ENCODE measurements around the gene METAP1D. TPM values are rescaled to one million over a fixed set of nuclear protein-coding genes. Genes with fewer than 3 reads are reported as not detected.

METAP1D gene
- total and polyA plus RNA-seq, 4 donors: 3.3 to 7.1 (median 4.4) TPM

GRCh38 chr2:172086241-172087206 is 86.8 kb downstream of the METAP1D start:
- TF ChIP-seq, protein P1, sequence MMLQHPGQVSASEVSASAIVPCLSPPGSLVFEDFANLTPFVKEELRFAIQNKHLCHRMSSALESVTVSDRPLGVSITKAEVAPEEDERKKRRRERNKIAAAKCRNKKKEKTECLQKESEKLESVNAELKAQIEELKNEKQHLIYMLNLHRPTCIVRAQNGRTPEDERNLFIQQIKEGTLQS (IDR thresholded peaks at IDR 0.05): no peak
- TF ChIP-seq CTCF (IDR thresholded peaks at IDR 0.05; ENCODE audit: low read depth, low read length, missing input control) (peak; percentile 5), HNF4G (IDR thresholded peaks at IDR 0.05) (no peak), FOXA1 (IDR thresholded peaks at IDR 0.05) (no peak), HNF4A (conservative IDR thresholded peaks at IDR 0.05) (no peak), MAX (IDR thresholded peaks at IDR 0.05) (no peak), GABPA (IDR thresholded peaks at IDR 0.05 in 1 of 2, conservative IDR thresholded peaks at IDR 0.05 in 1 of 2) (no peak)
- no peak for DNase-seq (ENCODE audit: low spot score)
- H3K4me3 ChIP-seq (ENCODE audit: low read depth in 1 of 3, low read length in 3 of 3): no peak overlapping the region

DNA sequence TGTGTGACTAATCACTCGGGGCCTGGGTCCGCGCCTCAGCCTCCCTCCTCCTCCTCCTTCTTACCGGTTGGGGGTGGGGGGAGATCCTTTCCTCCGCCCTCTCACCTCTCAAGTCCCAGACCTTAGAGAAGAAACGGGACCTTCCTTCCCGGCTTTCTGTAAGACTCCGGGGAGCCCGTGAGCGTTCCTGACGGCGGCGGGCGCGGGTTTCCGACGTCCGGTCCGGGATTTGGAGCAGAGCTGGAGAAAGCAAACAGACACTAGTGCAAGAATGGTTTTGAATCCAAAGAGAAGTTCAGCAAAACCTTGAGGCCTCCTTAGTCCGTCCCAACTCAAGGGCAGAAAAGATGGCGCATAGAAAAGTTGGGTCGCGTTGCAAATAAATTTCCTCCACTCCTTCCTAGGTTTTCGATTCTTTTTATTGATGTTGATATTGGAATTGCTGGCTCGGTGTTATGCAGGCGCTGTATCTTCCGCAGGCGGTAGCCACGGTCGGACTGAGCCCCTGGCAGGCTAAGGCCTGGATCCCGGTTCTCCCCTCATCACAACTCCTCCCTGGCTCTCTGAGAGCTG is 87.5 kb downstream of the METAP1D start:
- Histone ChIP-seq H3K4me3 (ENCODE audit: low read depth in 1 of 3, low read length in 3 of 3) (no peak overlapping the region), H3K36me3 (ENCODE audit: control insufficient read depth in 4 of 4, insufficient read depth in 3 of 4, low read depth in 1 of 4, low read length in 3 of 4) (no peaks in the 10 kb centered on the region)
- no peak for DNase-seq (ENCODE audit: low spot score)

More at GRCh38 chr2:172086241-172087206, 86.8 kb downstream of the METAP1D start:
- H3K27ac ChIP-seq (ENCODE audit: low read depth in 1 of 2, low read length in 2 of 2): no peak overlapping the region
- peaks cover 11 to 45% (median 20%) of the 10 kb centered on the region in 4 donors for H3K4me1 ChIP-seq (ENCODE audit: control insufficient read depth in 4 of 4, insufficient read depth in 4 of 4, low read length in 3 of 4)
- peaks cover 0 to 67% (median 32%) of the 10 kb centered on the region in 4 donors for H3K27me3 ChIP-seq (ENCODE audit: control insufficient read depth in 4 of 4, insufficient read depth in 4 of 4, low read length in 3 of 4)
- 8% methylated on average over 54 of the region's 54 CpGs for WGBS
- H3K9ac ChIP-seq (ENCODE audit: low read depth in 1 of 2, low read length in 2 of 2): no peak overlapping the region
- H3K36me3 ChIP-seq (ENCODE audit: control insufficient read depth in 4 of 4, insufficient read depth in 3 of 4, low read depth in 1 of 4, low read length in 3 of 4): no peaks in the 10 kb centered on the region
- peaks cover 0 to 2% (median 0%) of the 10 kb centered on the region in 4 donors for H3K9me3 ChIP-seq (ENCODE audit: control insufficient read depth in 4 of 4, low read length in 3 of 4)

DNA sequence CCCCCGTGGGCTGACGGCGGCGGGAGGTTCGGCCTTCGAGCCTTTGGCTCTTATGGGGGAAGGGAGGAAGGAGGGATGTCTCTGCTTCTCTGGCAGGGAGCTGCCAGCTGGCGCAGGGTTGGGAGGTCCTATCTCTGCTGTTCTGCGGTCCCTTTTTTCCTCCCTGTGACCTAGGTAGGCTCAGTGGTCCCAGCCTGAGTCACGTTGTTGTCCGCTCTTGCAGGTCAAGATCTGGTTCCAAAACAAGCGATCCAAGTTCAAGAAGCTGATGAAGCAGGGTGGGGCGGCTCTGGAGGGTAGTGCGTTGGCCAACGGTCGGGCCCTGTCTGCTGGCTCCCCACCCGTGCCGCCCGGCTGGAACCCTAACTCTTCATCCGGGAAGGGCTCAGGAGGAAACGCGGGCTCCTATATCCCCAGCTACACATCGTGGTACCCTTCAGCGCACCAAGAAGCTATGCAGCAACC is 88.1 kb downstream of the METAP1D start:
- Histone ChIP-seq H3K9ac (ENCODE audit: low read depth in 1 of 2, low read length in 2 of 2) (no peak overlapping the region), H3K36me3 (ENCODE audit: control insufficient read depth in 4 of 4, insufficient read depth in 3 of 4, low read depth in 1 of 4, low read length in 3 of 4) (no peaks in the 10 kb centered on the region), H3K27ac (ENCODE audit: low read depth in 1 of 2, low read length in 2 of 2) (no peak overlapping the region), H3K27me3 (ENCODE audit: control insufficient read depth in 4 of 4, insufficient read depth in 4 of 4, low read length in 3 of 4) (peaks cover 0 to 71% (median 35%) of the 10 kb centered on the region in 4 donors), H3K4me3 (ENCODE audit: low read depth in 1 of 3, low read length in 3 of 3) (no peak overlapping the region), H3K4me1 (ENCODE audit: control insufficient read depth in 4 of 4, insufficient read depth in 4 of 4, low read length in 3 of 4) (peaks cover 11 to 45% (median 20%) of the 10 kb centered on the region in 4 donors), H3K9me3 (ENCODE audit: control insufficient read depth in 4 of 4, low read length in 3 of 4) (peaks cover 0 to 4% (median 0%) of the 10 kb centered on the region in 4 donors)
- WGBS: 8% methylated on average over 23 of the region's 23 CpGs
- no peak for DNase-seq (ENCODE audit: low spot score)
- no peak for TF ChIP-seq CTCF (IDR thresholded peaks at IDR 0.05; ENCODE audit: low read depth, low read length, missing input control)
- no peak for TF ChIP-seq GABPA (IDR thresholded peaks at IDR 0.05 in 1 of 2, conservative IDR thresholded peaks at IDR 0.05 in 1 of 2)
- no peak for TF ChIP-seq JUND (IDR thresholded peaks at IDR 0.05)
- no peak for TF ChIP-seq NR2F2 (IDR thresholded peaks at IDR 0.05)
- TF ChIP-seq MAX (IDR thresholded peaks at IDR 0.05): no peak
- TF ChIP-seq, protein P2, sequence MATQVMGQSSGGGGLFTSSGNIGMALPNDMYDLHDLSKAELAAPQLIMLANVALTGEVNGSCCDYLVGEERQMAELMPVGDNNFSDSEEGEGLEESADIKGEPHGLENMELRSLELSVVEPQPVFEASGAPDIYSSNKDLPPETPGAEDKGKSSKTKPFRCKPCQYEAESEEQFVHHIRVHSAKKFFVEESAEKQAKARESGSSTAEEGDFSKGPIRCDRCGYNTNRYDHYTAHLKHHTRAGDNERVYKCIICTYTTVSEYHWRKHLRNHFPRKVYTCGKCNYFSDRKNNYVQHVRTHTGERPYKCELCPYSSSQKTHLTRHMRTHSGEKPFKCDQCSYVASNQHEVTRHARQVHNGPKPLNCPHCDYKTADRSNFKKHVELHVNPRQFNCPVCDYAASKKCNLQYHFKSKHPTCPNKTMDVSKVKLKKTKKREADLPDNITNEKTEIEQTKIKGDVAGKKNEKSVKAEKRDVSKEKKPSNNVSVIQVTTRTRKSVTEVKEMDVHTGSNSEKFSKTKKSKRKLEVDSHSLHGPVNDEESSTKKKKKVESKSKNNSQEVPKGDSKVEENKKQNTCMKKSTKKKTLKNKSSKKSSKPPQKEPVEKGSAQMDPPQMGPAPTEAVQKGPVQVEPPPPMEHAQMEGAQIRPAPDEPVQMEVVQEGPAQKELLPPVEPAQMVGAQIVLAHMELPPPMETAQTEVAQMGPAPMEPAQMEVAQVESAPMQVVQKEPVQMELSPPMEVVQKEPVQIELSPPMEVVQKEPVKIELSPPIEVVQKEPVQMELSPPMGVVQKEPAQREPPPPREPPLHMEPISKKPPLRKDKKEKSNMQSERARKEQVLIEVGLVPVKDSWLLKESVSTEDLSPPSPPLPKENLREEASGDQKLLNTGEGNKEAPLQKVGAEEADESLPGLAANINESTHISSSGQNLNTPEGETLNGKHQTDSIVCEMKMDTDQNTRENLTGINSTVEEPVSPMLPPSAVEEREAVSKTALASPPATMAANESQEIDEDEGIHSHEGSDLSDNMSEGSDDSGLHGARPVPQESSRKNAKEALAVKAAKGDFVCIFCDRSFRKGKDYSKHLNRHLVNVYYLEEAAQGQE (IDR thresholded peaks at IDR 0.05): no peak
- TF ChIP-seq YY1 (IDR thresholded peaks at IDR 0.05): no peak
- no peak for TF ChIP-seq FOXA1 (IDR thresholded peaks at IDR 0.05)
- TF ChIP-seq FOXA2 (IDR thresholded peaks at IDR 0.05): no peak
- no peak for TF ChIP-seq HNF4A (conservative IDR thresholded peaks at IDR 0.05)
- no peak for TF ChIP-seq HNF4G (IDR thresholded peaks at IDR 0.05)
- TF ChIP-seq RAD21 (IDR thresholded peaks at IDR 0.05): no peak
- no peak for TF ChIP-seq TAF1 (conservative IDR thresholded peaks at IDR 0.05)
- no peak for TF ChIP-seq SP1 (IDR thresholded peaks at IDR 0.05)

More for the DNA sequence above, 87.5 kb downstream of the METAP1D start:
- Histone ChIP-seq H3K27me3 (ENCODE audit: control insufficient read depth in 4 of 4, insufficient read depth in 4 of 4, low read length in 3 of 4) (peaks cover 0 to 69% (median 35%) of the 10 kb centered on the region in 4 donors), H3K9ac (ENCODE audit: low read depth in 1 of 2, low read length in 2 of 2) (no peak overlapping the region), H3K9me3 (ENCODE audit: control insufficient read depth in 4 of 4, low read length in 3 of 4) (peaks cover 0 to 4% (median 0%) of the 10 kb centered on the region in 4 donors), H3K27ac (ENCODE audit: low read depth in 1 of 2, low read length in 2 of 2) (no peak overlapping the region), H3K4me1 (ENCODE audit: control insufficient read depth in 4 of 4, insufficient read depth in 4 of 4, low read length in 3 of 4) (peaks cover 11 to 45% (median 20%) of the 10 kb centered on the region in 4 donors)
- 12% methylated on average over 31 of the region's 31 CpGs for WGBS
- TF ChIP-seq HNF4A (conservative IDR thresholded peaks at IDR 0.05): no peak

Data from liver (tissue), 9 donors.